ENCODE data around the gene KEAP1. TPM values are rescaled to one million over a fixed set of nuclear protein-coding genes. Genes with fewer than 3 reads are reported as not detected.

Gene KEAP1
- total and polyA plus RNA-seq, 9 of the 15 experiments (the other 6 are each of a cell fraction or from before 2014, with no cell fraction given), result 2.1 to 95.6 (median 64.3) TPM

- POLR2A ChIA-PET, result interaction anchor here (2.6 kb wide), 1 partner anchor 10 kb away, joined by 10 read pairs; no protein-coding TSS in a partner anchor
- peak; percentile 6 for FAIRE-seq
- in situ Hi-C loops (cut with MboI) (no loop called here), intact Hi-C loops (cut with micrococcal nuclease) (no loop called here)
- no peak for ATAC-seq
- Histone ChIP-seq H3K9me3 (replicated peaks; ENCODE audit: control insufficient read depth, insufficient read depth, low read depth, low read length) (no peaks in the 10 kb centered on the region), H3K4me1 (replicated peaks in 1 of 2; ENCODE audit: control insufficient read depth in 2 of 2, insufficient read depth in 2 of 2, low read length in 2 of 2) (peaks cover 0 to 6% of the 10 kb centered on the region in 2 experiments; a peak in 2 of 5 replicates), H3K79me2 (ENCODE audit: control insufficient read depth, insufficient read depth, low read length) (no peaks in the 10 kb centered on the region), H3K9ac (ENCODE audit: insufficient read depth in 1 of 2, low read depth in 2 of 2, low read length in 2 of 2) (no peak overlapping the region), H3K4me2 (ENCODE audit: insufficient read depth, low read length) (no peak overlapping the region), H3K36me3 (ENCODE audit: control insufficient read depth, insufficient read depth, low read length) (no peaks in the 10 kb centered on the region), H3K27me3 (ENCODE audit: control insufficient read depth in 2 of 2, insufficient read depth in 2 of 2, low read length in 2 of 2) (no peaks in the 10 kb centered on the region), H3K27ac (ENCODE audit: extremely low read depth, low read depth, low read length) (no peak overlapping the region), H3K4me3 (no peak overlapping the region), H2AFZ (ENCODE audit: low read depth, low read length) (no peak overlapping the region), H4K20me1 (replicated peaks; ENCODE audit: control insufficient read depth, insufficient read depth, low read length) (no peaks in the 10 kb centered on the region), H3K9me1 (ENCODE audit: control insufficient read depth, insufficient read depth, low read length) (no peaks in the 10 kb centered on the region)
- no peak for TF ChIP-seq ZNF232 (CRISPR knock-in tag; IDR thresholded peaks at IDR 0.05)
- 0 out of 4 replicates have a peak, but pooled peaks of 1 of the 2 experiments have one; percentile 25 for TF ChIP-seq TRIM24 (IDR thresholded peaks at IDR 0.05)
- no peak for TF ChIP-seq HCFC1 (IDR thresholded peaks at IDR 0.05; ENCODE audit: low read depth, low read length)
- no peak for TF ChIP-seq ZNF589 (CRISPR knock-in tag; IDR thresholded peaks at IDR 0.05; ENCODE audit: low read depth)
- no peak for TF ChIP-seq ZNF224 (CRISPR knock-in tag; IDR thresholded peaks at IDR 0.05)
- no peak for TF ChIP-seq MTA2 (IDR thresholded peaks at IDR 0.05; ENCODE audit: low read depth)
- TF ChIP-seq ETS2 (tag; IDR thresholded peaks at IDR 0.05; ENCODE audit: borderline replicate concordance, poor library complexity, severe bottlenecking), result no peak
- TF ChIP-seq ZBTB33 (CRISPR knock-in tag; IDR thresholded peaks at IDR 0.05), result no peak
- TF ChIP-seq HSF4 (CRISPR knock-in tag; IDR thresholded peaks at IDR 0.05; ENCODE audit: borderline replicate concordance), result no peak
- peak; percentile 69 for TF ChIP-seq RBM25 (IDR thresholded peaks at IDR 0.05; ENCODE audit: low read depth, low read length, severe bottlenecking)
- no peak for TF ChIP-seq TEAD2 (tag; IDR thresholded peaks at IDR 0.05)
- TF ChIP-seq TRIM28 (IDR thresholded peaks at IDR 0.05), result peak; percentile 60; the same call in 1 of the 2 replicates
- TF ChIP-seq ZNF12 (CRISPR knock-in tag; IDR thresholded peaks at IDR 0.05), result peak; percentile 99
- peak; percentile 46; the same call in 1 of the 2 replicates for TF ChIP-seq BCOR (IDR thresholded peaks at IDR 0.05)
- no TSS peak for BruUV-seq (replicated peaks)
- CTCF ChIA-PET (ENCODE audit: low intra/inter-chr PET ratio), result no interaction called here
- 13% methylated on average over 1 of the region's 1 CpG for WGBS (ENCODE audit: insufficient coverage, low coverage, missing lambda C conversion rate)
- DNase-seq (ENCODE audit: extremely low read depth in 1 of 4, low spot score in 3 of 4), result no peak
These were observed 29.3 kb upstream of the KEAP1 start for GRCh38 chr19:10532457-10532856.

Measured in K562 (cell line).